Amygdala (tissue), 56 donors: ENCODE results near the gene GRPEL1.

Experiments
- DNase-seq, 56 donors: peaks; one replicate each; lab custom pipeline; 2025; lab: John Stamatoyannopoulos, UW

Gene GRPEL1

DNA sequence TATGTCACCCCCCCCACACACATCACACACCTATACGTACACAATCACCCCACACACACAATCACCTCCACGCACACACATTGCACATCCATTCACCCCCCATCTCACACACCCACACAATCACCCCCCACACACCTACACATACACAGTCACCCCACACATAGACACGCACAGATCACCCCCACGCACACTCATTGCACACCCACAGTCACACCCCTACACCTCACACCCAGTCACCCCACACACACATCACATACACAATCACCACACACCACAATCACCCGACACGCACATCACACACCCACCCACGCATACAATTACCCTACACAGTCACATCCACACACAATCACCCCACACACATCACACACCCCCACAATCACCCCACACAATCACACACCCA lies 40.6 kb downstream of the GRPEL1 start:
- DNase-seq, result no peak

GRCh38 chr4:7026107-7026506 lies 41.8 kb downstream of the GRPEL1 start:
- DNase-seq, result no peak

DNA sequence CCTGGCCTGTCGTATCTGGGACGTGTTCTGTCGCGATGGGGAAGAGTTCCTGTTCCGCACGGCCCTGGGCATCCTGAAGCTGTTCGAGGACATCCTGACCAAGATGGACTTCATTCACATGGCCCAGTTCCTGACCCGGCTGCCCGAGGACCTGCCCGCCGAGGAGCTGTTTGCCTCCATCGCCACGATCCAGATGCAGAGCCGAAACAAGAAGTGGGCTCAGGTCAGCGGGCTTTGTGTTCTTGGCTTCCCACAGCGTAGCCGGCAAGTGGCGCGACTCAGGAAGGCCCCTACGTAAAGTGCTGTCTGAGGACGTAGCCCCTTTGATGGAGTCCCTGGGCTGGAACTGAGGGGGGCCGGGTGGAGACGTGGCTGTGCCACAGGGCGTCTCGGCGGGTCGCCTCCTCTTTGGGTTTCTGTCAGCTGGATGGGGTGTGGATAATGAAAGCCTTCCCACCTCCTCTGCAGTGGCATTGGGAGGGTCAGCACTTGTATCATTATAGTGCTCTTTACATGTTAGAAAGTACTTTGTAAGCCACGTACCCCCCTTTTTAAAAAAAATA lies 42.7 kb downstream of the GRPEL1 start:
- DNase-seq, result no peak

DNA sequence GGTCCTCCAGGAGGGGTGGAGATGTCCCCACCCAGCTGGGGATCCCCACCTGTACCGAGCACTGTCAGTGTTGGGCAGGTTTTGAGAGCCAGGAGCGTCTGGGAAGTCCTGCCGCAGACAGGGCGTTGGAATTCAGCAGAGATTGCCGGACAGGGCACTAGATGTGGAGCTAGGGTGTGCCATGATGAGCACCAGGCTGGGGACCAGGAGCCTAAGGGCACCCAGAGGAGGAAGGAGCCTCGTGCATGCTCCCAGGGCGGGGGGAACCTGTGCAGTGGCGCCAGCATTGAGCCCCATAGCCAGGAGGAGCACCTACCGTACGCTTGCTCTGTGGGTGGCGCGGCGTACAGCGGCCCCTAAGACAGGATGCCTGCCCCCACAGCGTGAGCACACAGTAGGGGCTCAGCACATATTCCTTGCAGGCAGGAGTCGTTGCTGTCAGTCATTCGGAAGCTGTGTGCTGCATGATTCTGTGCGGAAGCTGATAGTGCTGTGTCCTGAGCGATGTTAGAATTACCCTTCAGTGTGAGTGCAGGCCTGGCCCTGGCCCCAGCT lies 43.5 kb downstream of the GRPEL1 start:
- DNase-seq, result no peak

DNA sequence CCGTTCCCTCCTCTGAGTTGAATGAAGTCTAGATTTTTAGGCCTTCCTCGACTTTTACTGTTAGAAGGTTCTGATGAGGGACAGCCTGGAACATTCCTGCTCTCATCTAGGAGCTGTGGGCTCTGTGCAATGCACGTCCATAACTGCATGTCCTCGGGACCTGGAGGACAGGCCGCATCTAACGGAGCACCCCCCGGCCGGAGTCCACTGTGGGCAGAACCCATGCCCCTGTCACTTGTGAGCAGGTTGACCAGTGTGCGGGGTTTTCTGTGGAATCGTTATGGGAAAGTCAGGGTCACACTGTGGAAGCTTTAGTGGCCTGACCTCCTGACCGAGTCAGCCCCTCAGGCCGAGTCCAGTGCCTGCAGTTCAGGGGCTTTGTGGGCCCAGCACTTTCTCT lies 44.0 kb downstream of the GRPEL1 start:
- DNase-seq, result no peak

GRCh38 chr4:7023486-7023885 lies 44.4 kb downstream of the GRPEL1 start:
- no peak for DNase-seq

- DNase-seq, result no peak
Observed at GRCh38 chr4:7021930-7022664, 45.8 kb downstream of the GRPEL1 start.

GRCh38 chr4:7021355-7021754 lies 46.5 kb downstream of the GRPEL1 start:
- DNase-seq, result no peak

DNA sequence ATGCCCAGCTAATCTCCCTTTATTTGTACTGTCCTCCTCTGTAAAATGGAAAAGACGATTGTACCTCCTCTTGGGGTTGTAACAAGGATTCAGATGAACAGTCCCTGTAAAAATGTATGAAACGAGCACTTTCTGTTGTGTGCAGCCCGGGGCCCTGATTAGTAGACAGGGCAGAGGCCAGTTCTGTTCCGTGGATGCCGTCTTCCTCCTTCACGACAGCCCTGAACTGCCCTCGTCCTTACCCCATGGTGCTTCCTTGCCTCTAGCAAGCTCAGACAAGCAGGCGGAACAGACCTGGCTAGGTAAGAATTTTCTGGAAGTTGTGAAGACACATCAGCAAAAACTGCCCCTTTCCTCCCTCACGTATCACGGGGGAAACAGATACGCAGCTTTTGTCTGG lies 47.0 kb downstream of the GRPEL1 start:
- DNase-seq, result no peak

DNA sequence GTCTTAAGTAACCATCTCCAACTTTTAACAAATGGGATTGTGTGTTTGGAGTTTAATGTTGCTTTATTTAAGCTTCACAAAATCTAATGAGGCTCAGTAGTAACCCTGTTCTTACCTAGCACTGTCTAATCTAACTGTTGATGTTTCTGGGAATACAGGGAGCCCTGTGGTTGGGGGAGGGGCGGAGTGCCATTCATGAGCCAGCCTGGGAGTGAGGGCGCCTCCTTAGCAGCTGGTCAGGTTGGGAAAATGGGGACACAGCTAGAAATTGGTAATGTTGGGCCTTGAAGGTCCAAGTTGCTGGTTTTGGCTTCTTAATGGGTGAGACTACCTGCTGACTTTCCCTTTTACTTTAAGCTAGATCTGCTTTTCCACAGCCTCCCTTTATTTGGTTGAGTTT lies 47.6 kb downstream of the GRPEL1 start:
- no peak for DNase-seq

DNA sequence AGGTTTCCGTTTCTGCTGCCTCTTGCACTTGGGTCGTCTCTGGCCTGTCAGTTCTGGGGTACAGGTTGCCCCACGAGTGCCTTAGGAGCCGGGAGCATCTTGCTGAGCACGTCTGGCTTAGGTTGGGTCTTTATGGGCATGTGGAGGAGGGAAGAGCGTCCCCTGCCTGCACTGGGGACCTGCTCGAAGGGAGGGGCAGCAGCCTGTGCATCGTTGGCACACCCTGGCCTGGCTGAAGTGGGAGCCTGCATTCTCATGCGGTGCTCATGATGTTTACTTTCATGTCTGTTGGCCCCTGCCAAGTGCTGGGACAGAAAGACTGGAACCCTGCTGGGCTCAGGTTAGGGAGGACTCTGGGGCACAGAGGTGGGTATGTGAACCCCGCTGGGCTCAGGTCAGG lies 48.5 kb downstream of the GRPEL1 start:
- no peak for DNase-seq

GRCh38 chr4:7018281-7018680 lies 49.6 kb downstream of the GRPEL1 start:
- no peak for DNase-seq

DNA sequence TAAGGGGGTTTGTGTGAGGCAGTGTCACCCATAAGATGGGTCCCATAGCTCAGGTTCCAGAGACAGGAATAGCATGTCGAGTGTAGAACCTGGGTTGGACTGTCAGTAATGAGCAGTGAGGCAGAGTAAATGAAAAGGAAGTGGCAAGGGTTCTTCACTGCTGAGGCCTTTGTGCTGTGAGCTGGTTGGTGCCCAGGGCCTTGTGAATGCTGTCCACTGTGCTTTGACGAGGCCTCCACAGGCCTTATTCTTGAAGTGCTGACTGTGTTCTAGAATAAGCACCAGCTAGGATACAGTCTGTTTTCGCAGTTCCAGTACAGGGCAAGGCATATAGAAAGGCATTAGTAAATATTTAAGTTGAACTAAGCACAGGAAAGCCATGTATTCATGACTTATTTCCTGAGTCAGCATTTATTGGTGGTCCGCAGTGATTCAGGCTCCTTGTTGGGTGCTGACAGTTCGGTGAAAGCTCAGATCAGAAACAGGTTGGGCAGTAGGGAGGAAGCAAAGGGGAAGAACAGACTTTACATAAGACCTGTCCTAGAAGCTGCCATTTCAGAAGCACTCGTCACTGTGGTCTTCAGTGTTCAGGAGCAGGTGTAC lies 50.3 kb downstream of the GRPEL1 start:
- peak in 12 of 56 donors; percentile 3 to 62 (median 28) for DNase-seq

- DNase-seq, result no peak
Observed at GRCh38 chr4:7016512-7016911, 51.4 kb downstream of the GRPEL1 start.

DNA sequence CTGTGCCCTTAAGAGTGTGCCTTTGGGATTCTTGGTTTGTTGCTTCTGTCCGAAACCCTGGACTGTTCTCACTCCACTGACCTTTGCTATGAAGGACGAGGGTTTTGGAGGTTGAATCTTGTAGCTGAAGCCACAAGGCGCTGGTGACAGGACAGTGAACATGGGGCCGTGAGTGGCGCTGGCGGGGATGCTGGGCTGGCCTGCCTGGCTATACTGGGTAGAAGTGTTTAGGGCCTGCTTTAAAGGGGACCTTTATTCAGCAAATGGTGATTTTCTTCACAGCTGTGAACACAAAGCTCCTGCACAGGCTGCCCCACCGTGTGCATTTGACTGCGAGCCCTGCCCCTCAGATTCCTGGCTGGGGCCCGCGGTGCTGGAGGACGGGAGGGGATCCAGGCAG lies 51.8 kb downstream of the GRPEL1 start:
- DNase-seq, result no peak

DNA sequence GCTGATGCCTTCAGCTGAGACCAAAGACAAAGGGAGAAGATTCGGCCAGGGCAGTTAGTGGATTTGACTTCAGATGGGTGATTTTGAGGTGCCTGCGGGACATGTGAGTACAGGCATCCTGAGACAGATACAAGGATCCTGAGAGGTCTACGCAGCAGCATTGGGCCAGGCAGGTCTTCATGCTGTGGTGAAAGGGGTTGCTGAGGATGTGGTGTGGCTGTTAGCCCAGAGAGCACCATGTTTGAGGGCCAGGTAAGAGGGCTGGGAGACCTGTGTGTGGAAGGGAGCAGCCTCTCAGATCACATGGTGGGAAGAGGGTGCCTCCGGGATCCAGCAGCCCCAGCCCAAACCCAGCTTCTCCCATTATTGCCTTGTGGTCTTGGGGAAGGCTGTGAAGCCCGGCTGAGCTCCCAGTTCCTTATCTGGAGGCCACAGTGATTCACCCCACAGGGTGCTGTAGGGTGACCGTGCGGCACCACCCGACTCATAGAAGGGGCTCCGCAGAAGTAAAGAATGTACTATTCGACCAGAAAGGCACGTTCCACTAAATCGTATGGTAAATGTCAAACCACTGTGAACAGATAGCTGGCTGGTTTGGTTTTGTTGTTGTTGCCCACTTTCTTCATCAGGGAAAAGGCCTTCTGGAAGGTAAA lies 52.4 kb downstream of the GRPEL1 start:
- DNase-seq, result no peak

DNA sequence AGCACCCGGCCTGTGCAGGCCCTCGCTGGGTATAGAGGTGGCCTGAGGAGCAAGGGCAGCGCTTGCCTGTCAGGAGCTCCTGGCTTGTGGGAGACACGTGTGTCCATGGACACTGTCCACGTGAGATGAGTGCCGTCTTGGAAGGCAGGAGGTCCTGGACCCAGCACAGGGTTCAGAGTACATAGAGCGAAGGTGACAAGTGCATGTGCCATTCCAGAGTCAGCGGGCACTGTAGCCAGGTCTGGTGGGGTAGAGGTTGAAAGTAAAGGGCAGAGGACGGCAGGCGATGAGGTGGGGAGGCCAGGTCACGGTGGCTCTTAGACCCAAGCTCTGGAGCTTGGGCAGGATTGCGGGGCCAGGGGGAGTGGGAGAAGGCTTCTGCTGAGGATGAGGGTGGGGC lies 53.0 kb downstream of the GRPEL1 start:
- no peak for DNase-seq

DNA sequence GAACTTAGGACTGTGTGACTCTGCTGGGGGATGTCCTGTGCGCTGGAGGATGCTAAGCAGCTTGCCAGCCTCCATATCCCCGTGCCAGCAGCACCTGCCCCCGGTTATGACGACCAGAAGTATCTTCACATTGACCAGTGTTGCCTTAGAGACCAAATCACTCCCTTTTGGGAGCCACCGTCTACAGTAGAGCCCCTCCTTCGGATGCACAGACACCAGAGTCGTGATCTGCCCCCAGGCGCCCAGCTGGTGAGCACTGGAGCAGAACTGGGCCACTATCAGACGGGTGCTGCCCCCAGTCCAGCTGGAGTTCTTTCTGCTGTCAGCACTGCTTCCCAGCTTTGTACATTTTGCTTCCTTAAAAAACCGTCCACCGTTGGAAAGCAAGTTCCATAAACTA lies 54.7 kb downstream of the GRPEL1 start:
- DNase-seq, result no peak

GRCh38 chr4:7009564-7009963 lies 58.3 kb downstream of the GRPEL1 start:
- DNase-seq, result no peak
